Stimulated activated naive CD4-positive, alpha-beta T cell (primary cell): ENCODE results near the gene PRR5L.
"Not testable (repeated sequence)": the region's sequence is repeated elsewhere in the genome, so short reads cannot be mapped to it uniquely, and the experiment has no call there.

ENCODE experiments used
- DNase-seq, 6 experiments: peaks; one replicate each; lab custom pipeline; 2025; lab: John Stamatoyannopoulos, UW

The PRR5L gene

GRCh38 chr11:36280531-36280930 is 15.6 kb upstream of the PRR5L start:
- DNase-seq: no peak

GRCh38 chr11:36281850-36282249 is 14.2 kb upstream of the PRR5L start:
- no peak for DNase-seq

GRCh38 chr11:36282926-36283325 is 13.2 kb upstream of the PRR5L start:
- DNase-seq: no peak

GRCh38 chr11:36288442-36289225 is 7.5 kb upstream of the PRR5L start:
- DNase-seq: no peak

GRCh38 chr11:36289226-36289852 is 6.7 kb upstream of the PRR5L start, which contains the start of gene COMMD9:
Gene COMMD9 (minus strand): TSS chr11:36289424. CDS start chr11:36289412, 12 bp downstream.
- peak; percentile 84 to 92 (median 88) for DNase-seq

GRCh38 chr11:36292311-36292722 is 3.8 kb upstream of the PRR5L start:
- no peak for DNase-seq

GRCh38 chr11:36296884-36297543 is 926 bp downstream of the PRR5L start:
- DNase-seq: no peak

- DNase-seq: no peak
Observed at GRCh38 chr11:36300650-36301049, 4.6 kb downstream of the PRR5L start.

- DNase-seq: no peak
Observed at GRCh38 chr11:36304351-36304750, 8.3 kb downstream of the PRR5L start.

- DNase-seq: no peak
Observed at GRCh38 chr11:36305047-36305446, 9.0 kb downstream of the PRR5L start.

GRCh38 chr11:36306888-36307287 is 10.8 kb downstream of the PRR5L start:
- no peak for DNase-seq

- no peak for DNase-seq
Observed at GRCh38 chr11:36308577-36308976, 12.5 kb downstream of the PRR5L start.

- no peak for DNase-seq
Observed at GRCh38 chr11:36309779-36310178, 13.7 kb downstream of the PRR5L start.

GRCh38 chr11:36311926-36312595 is 16.0 kb downstream of the PRR5L start:
- DNase-seq: no peak

- DNase-seq: no peak
Observed at GRCh38 chr11:36312611-36313472, 16.8 kb downstream of the PRR5L start.

- no peak for DNase-seq
Observed at GRCh38 chr11:36313750-36314433, 17.8 kb downstream of the PRR5L start.

GRCh38 chr11:36314434-36314767 is 18.3 kb downstream of the PRR5L start:
- no peak for DNase-seq

GRCh38 chr11:36316049-36316448 is 20.0 kb downstream of the PRR5L start:
- DNase-seq: no peak

- no peak for DNase-seq
Observed at GRCh38 chr11:36317992-36318391, 21.9 kb downstream of the PRR5L start.

- DNase-seq: not testable (repeated sequence)
Observed at GRCh38 chr11:36324956-36325355, 28.9 kb downstream of the PRR5L start.

- DNase-seq: not testable (repeated sequence)
Observed at GRCh38 chr11:36325403-36325802, 29.3 kb downstream of the PRR5L start.
